C4-2B (cell line): ENCODE results near the gene NBAS.
"Not testable (repeated sequence)": the region's sequence is repeated elsewhere in the genome, so short reads cannot be mapped to it uniquely, and the experiment has no call there.

Experiments used
- H3K27ac ChIP-seq: fragments of 450-650 bp; 2 replicates; pipeline ENCODE4 v1.5.1; 2017
- ZFX ChIP-seq: fragments of 450-650 bp; IDR thresholded peaks from 2 replicates; pipeline ENCODE4 v1.6.1; 2017
- TF ChIP-seq, protein P1 (sequence below): fragments of 450-650 bp; conservative IDR thresholded peaks from 2 replicates; pipeline ENCODE4 v1.5.1; 2017; ENCODE audit warnings: mild to moderate bottlenecking

Gene NBAS

DNA sequence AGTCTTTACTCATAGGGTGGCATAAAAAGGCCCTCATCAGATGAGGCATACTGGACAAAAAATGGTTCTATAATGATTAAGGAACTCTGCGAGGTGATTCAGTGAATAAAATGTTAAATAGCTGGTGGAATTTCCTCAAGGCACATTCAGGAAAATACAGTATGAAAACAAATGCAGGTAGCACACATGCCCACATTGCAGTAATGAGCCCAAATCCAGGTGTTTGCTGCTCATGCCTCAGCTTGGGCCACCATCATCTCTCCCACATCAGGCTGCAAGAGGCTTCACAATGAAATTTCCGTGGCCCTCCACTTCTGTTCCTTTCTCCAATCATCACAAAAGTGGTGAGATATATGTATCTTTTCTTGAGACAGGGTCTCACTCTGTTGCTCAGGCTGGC, 298.3 kb downstream of the NBAS start:
- TF ChIP-seq, protein P1, sequence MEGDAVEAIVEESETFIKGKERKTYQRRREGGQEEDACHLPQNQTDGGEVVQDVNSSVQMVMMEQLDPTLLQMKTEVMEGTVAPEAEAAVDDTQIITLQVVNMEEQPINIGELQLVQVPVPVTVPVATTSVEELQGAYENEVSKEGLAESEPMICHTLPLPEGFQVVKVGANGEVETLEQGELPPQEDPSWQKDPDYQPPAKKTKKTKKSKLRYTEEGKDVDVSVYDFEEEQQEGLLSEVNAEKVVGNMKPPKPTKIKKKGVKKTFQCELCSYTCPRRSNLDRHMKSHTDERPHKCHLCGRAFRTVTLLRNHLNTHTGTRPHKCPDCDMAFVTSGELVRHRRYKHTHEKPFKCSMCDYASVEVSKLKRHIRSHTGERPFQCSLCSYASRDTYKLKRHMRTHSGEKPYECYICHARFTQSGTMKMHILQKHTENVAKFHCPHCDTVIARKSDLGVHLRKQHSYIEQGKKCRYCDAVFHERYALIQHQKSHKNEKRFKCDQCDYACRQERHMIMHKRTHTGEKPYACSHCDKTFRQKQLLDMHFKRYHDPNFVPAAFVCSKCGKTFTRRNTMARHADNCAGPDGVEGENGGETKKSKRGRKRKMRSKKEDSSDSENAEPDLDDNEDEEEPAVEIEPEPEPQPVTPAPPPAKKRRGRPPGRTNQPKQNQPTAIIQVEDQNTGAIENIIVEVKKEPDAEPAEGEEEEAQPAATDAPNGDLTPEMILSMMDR = no peak
- TF ChIP-seq ZFX = no peak
- H3K27ac ChIP-seq = no peak overlapping the region

DNA sequence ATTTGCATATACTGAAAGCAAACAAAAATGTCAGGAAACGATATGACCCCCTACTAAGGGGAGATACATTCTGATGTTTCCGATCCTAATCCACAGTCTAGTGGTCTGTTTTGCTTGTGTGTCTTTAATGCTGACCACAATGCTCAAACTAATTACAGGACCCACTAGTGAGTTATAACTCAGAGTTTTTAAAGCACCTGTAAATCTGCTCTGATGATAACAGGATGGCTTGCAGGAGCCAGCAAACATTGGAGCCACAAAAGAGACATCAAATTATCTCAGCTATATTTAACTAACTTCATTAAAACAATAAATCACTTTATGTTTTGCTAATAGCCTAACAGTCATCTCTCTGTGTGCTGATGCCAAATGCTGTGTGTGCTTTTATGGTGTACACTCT, 300.3 kb downstream of the NBAS start:
- no peak for TF ChIP-seq ZFX
- TF ChIP-seq, protein P1 = no peak
- no peak overlapping the region for H3K27ac ChIP-seq

DNA sequence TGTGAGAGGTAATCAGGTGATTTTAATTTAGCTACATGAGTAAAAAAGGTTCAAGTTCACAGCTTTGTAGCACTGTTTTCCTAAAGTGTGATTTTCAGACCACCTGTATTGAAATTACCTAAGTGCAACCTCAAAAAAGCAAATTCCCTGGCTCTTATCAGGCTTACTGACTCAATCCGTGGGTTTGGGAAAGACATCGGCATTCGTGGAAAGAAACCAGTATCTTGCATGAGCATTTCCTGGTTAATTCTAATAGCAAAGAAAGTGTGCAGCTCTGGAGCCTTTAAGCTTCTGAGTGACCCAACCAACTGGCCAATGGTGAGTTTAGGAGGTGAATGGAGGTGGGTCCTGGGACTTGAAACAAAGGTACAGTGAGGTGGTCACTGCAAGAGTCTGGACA, 300.9 kb downstream of the NBAS start:
- TF ChIP-seq ZFX = no peak
- TF ChIP-seq, protein P1 = no peak
- H3K27ac ChIP-seq = no peak overlapping the region

DNA sequence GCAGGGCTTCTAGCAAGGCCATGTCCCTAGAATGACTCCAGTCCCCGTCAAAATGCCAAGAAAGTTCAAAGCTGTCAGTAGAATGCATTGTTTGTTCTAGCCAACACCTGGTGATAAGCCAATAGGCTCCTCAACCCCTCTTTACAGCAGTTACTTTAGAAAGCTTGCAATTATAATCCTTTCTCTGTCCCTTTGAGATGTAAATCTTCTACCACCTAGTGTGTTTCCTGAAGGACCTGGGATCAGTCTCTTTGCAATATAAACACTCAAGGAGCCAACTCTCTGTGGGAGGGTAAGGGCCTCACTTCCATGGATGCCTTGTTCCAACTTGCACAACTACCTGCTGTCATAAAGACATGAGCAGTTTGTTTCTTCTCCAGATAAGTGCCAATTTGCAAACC, 301.8 kb downstream of the NBAS start:
- H3K27ac ChIP-seq = no peak overlapping the region
- TF ChIP-seq ZFX = no peak
- TF ChIP-seq, protein P1 = no peak

DNA sequence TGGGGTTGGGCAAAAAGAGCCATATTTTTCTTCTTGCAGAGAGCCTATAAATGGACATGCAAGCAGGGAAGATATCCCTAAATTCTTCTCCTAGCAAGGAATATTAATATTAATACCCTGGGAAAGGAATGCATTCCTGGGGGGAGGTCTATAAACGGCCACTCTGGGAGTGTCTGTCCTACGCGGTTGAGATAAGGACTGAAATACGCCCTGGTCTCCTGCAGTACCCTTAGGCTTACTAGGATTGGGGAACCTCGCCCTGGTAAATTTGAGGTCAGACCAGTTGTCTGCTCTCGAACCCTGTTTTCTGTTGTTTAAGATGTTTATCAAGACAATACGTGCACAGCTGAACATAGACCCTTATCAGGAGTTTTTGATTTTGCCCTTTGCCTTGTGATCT, 302.7 kb downstream of the NBAS start:
- H3K27ac ChIP-seq = not testable (repeated sequence)

DNA sequence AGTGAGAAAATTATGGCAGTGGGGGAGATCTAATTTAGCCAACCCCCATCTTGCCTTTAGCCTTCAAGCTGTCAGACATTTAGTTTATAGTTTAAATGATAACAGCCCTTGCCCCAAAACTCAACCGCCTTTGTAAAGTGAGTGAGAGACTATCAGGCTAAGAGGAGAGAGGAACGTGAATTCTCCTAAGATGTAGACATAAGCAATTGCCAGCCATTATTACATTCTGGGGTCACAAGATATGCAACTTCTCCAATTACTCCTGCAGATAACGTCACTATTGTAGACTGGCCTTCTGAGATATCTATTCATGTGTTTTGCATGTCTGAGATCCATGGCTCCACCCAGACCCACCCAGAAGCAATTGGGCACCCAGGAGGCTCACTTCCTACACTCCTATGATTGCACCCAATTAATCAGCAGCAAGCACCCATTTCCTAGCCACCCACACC, 307.3 kb downstream of the NBAS start:
- TF ChIP-seq ZFX = no peak
- TF ChIP-seq, protein P1 = no peak
- H3K27ac ChIP-seq = no peak overlapping the region

DNA sequence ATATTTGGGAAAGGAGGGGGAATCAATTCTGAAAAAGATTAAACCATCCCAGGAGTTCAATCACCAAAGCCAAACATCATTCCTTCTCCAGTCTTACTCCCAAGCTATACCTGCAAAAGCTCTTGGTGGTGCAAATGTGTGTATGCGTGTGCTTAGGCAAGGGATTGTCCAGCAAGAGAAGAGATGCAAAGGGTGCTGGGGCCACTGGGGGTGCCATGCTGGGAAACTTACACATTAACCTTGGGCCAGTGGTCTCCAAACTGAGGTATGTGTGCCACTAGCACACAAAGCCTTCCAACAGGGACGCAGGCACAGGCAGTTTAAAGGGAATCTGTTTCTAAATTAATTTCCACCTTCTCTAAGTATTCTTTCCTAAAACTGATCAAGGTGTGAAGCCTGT, 307.9 kb downstream of the NBAS start:
- no peak overlapping the region for H3K27ac ChIP-seq
- TF ChIP-seq, protein P1 = no peak
- no peak for TF ChIP-seq ZFX

DNA sequence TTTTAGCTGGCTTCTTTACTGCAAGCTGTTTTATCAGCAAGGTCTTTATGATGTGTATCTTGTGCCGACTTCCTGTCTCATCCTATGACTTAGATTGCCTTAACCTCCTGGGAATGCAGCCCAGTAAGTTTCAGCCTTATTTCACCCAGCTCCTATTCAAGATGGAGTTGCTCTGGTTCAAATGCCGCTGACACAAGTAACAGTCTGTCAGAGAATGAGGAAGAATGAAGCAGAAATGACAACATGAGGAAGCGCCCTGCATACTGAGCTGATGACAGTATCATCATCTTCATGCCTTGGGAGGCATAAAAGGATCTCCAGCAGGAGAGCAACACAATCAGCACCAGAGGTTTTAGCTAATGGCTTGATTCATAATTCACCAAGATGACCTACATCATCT, 309.4 kb downstream of the NBAS start:
- TF ChIP-seq ZFX = no peak
- TF ChIP-seq, protein P1 = no peak

DNA sequence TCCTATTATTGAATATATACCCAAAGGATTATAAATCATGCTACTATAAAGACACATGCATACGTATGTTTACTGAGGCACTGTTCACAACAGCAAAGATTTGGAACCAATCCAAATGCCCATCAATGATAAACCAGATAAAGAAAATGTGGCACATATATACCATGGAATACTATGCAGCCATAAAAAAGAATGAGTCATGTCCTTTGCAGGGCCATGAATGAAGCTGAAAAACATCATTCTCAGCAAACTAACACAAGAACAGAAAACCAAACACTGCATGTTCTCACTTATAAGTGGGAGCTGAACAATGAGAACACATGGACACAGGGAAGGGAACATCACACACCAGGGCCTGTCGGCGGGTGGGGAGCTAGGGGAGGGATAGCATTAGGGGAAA, 310.2 kb downstream of the NBAS start:
- not testable (repeated sequence) for H3K27ac ChIP-seq

More for the DNA sequence above, 309.4 kb downstream of the NBAS start:
- H3K27ac ChIP-seq = no peak overlapping the region
